HEK293 (cell line): ENCODE results near the gene LTBP1.

ENCODE experiments used
- CTCF ChIA-PET: fragments of 350-600 bp; formaldehyde crosslinking; extraction: SDS; loops from one replicate; lab custom pipeline; 2021; ENCODE audit warnings: antibody characterized with exemption; lab: Yijun Ruan, JAX
- POLR2A ChIA-PET: fragments of 300-600 bp; formaldehyde crosslinking; extraction: SDS; loops from one replicate; lab custom pipeline; 2020; ENCODE audit warnings: antibody characterized with exemption, inconsistent platforms; lab: Yijun Ruan, JAX
- H3K27ac ChIP-seq: fragments of 200-500 bp; sonication (Bioruptor generic); 2 replicates; pipeline ENCODE4 v1.5.1; 2014; ENCODE audit warnings: low read depth, low read length, control low read depth, inconsistent platforms; ENCODE audit errors: extremely low read depth
- H3K36me3 ChIP-seq, 2 experiments: fragments of 200-500 bp in 1 of 2; sonication (Bioruptor generic) in 1 of 2; 1 replicate in 1 of 2; 2 replicates in 1 of 2; pipeline ENCODE4 v1.5.1; 2014 to 2017; ENCODE audit warnings: inconsistent platforms in 2 of 2, low read length in 2 of 2; ENCODE audit not compliant: control insufficient read depth in 2 of 2, insufficient read depth in 1 of 2
- H3K4me1 ChIP-seq: fragments of 200-500 bp; sonication (Bioruptor generic); 2 replicates; pipeline ENCODE4 v1.5.1; 2014; ENCODE audit warnings: mild to moderate bottlenecking, low read length, inconsistent platforms; ENCODE audit not compliant: control insufficient read depth, insufficient read depth
- H3K4me3 ChIP-seq: 2 replicates; pipeline ENCODE4 v1.5.1; 2011; ENCODE audit warnings: low read depth, mild to moderate bottlenecking, control low read depth, low read length, moderate library complexity
- H3K9me3 ChIP-seq: fragments of 200-500 bp; sonication (Bioruptor generic); 2 replicates; pipeline ENCODE4 v1.5.1; 2014; ENCODE audit warnings: low read depth, low read length, inconsistent platforms; ENCODE audit not compliant: control insufficient read depth, insufficient read depth
- HOXC10 ChIP-seq: sonication (generic); formaldehyde crosslinking; IDR thresholded peaks from 2 replicates; pipeline ENCODE4 v1.8.1; 2023; ENCODE audit warnings: mild to moderate bottlenecking, missing genetic modification reagents
- KLF16 ChIP-seq: fragments of 450-650 bp; formaldehyde crosslinking; IDR thresholded peaks from 2 replicates; pipeline ENCODE4 v1.5.1; 2017; ENCODE audit warnings: missing biosample characterization, missing genetic modification characterization
- ZBTB1 ChIP-seq: fragments of 450-650 bp; formaldehyde crosslinking; IDR thresholded peaks from 2 replicates; pipeline ENCODE4 v1.5.1; 2016; ENCODE audit warnings: missing biosample characterization, missing genetic modification characterization
- ZBTB17 ChIP-seq: fragments of 450-650 bp; formaldehyde crosslinking; IDR thresholded peaks from 2 replicates; pipeline ENCODE4 v1.5.1; 2016; ENCODE audit warnings: missing biosample characterization, missing genetic modification characterization
- ZBTB8A ChIP-seq: fragments of 450-650 bp; formaldehyde crosslinking; IDR thresholded peaks from 2 replicates; pipeline ENCODE4 v1.5.1; 2016; ENCODE audit warnings: missing biosample characterization, missing genetic modification characterization
- ZNF146 ChIP-seq: fragments of 450-650 bp; formaldehyde crosslinking; IDR thresholded peaks from 2 replicates; pipeline ENCODE4 v1.5.1; 2016; ENCODE audit warnings: missing biosample characterization, missing genetic modification characterization
- ZNF155 ChIP-seq: fragments of 450-650 bp; formaldehyde crosslinking; IDR thresholded peaks from 2 replicates; pipeline ENCODE4 v1.5.1; 2016; ENCODE audit warnings: missing biosample characterization, missing genetic modification characterization
- ZNF157 ChIP-seq: fragments of 450-650 bp; formaldehyde crosslinking; IDR thresholded peaks from 2 replicates; pipeline ENCODE4 v1.5.1; 2016; ENCODE audit warnings: missing biosample characterization, missing genetic modification characterization
- ZNF202 ChIP-seq: fragments of 450-650 bp; formaldehyde crosslinking; IDR thresholded peaks from 2 replicates; pipeline ENCODE4 v1.5.1; 2016; ENCODE audit warnings: missing biosample characterization, missing genetic modification characterization, borderline replicate concordance
- ZNF211 ChIP-seq: fragments of 450-650 bp; formaldehyde crosslinking; IDR thresholded peaks from 2 replicates; pipeline ENCODE4 v1.5.1; 2016; ENCODE audit warnings: low read depth, missing biosample characterization, missing genetic modification characterization
- ZNF292 ChIP-seq: fragments of 450-650 bp; formaldehyde crosslinking; IDR thresholded peaks from 2 replicates; pipeline ENCODE4 v1.5.1; 2016; ENCODE audit warnings: low read depth, missing biosample characterization, missing genetic modification characterization, borderline replicate concordance
- ZNF585B ChIP-seq: fragments of 450-650 bp; formaldehyde crosslinking; IDR thresholded peaks from 2 replicates; pipeline ENCODE4 v1.5.1; 2016; ENCODE audit warnings: missing biosample characterization, missing genetic modification characterization
- ZNF624 ChIP-seq: fragments of 450-650 bp; formaldehyde crosslinking; IDR thresholded peaks from 2 replicates; pipeline ENCODE4 v1.5.1; 2017; ENCODE audit warnings: missing biosample characterization, missing genetic modification characterization
- ZNF654 ChIP-seq: fragments of 450-650 bp; formaldehyde crosslinking; IDR thresholded peaks from 2 replicates; pipeline ENCODE4 v1.5.1; 2016; ENCODE audit warnings: low read depth, missing biosample characterization, missing genetic modification characterization
- ZNF660 ChIP-seq: fragments of 450-650 bp; IDR thresholded peaks from 2 replicates; pipeline ENCODE4 v1.5.1; 2018; ENCODE audit warnings: missing biosample characterization, mild to moderate bottlenecking, missing genetic modification characterization
- TF ChIP-seq, protein P1 (sequence below): fragments of 450-650 bp; formaldehyde crosslinking; optimal IDR thresholded peaks from 2 replicates; pipeline ENCODE3; 2016; ENCODE audit warnings: missing biosample characterization, mild to moderate bottlenecking, missing genetic modification characterization
- TF ChIP-seq, protein P2 (sequence below): fragments of 450-650 bp; formaldehyde crosslinking; IDR thresholded peaks from 2 replicates; pipeline ENCODE4 v1.5.1; 2016; ENCODE audit warnings: missing biosample characterization, missing genetic modification characterization, borderline replicate concordance
- TF ChIP-seq, protein P3 (sequence below): fragments of 450-650 bp; formaldehyde crosslinking; IDR thresholded peaks from 2 replicates; pipeline ENCODE4 v1.5.1; 2017; ENCODE audit warnings: missing biosample characterization, mild to moderate bottlenecking, missing genetic modification characterization, moderate library complexity
- TF ChIP-seq, protein P4 (sequence below): fragments of 450-650 bp; formaldehyde crosslinking; IDR thresholded peaks from 2 replicates; pipeline ENCODE4 v1.5.1; 2016; ENCODE audit warnings: missing biosample characterization, missing genetic modification characterization

LTBP1 gene

DNA sequence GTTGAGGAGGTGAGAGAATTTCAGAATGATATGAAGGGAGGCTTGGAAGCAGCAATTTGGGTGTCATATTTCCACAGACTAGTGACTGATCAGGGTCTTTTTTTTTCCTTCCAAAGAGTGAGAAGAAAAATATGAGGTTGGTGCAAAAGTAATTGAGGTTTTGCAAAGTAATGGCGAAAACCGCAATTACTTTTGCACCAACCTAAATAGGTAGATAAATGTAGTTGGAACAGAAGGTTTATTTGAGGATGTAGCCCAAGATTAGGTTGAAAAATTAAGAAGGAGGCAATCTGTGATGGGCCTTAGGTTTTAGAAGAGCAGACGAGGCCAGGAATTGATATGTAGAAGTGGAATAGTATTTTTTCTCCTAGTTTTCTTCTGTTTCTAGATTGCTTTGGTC is 7.8 kb upstream of the LTBP1 start (continued):
- TF ChIP-seq ZNF585B: no peak
- TF ChIP-seq, protein P1, sequence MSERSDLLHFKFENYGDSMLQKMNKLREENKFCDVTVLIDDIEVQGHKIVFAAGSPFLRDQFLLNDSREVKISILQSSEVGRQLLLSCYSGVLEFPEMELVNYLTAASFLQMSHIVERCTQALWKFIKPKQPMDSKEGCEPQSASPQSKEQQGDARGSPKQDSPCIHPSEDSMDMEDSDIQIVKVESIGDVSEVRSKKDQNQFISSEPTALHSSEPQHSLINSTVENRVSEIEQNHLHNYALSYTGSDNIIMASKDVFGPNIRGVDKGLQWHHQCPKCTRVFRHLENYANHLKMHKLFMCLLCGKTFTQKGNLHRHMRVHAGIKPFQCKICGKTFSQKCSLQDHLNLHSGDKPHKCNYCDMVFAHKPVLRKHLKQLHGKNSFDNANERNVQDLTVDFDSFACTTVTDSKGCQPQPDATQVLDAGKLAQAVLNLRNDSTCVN (tag by site-specific recombination): no peak
- TF ChIP-seq ZNF624 (tag by site-specific recombination): no peak
- TF ChIP-seq, all 188 proteins: peak for 0

DNA sequence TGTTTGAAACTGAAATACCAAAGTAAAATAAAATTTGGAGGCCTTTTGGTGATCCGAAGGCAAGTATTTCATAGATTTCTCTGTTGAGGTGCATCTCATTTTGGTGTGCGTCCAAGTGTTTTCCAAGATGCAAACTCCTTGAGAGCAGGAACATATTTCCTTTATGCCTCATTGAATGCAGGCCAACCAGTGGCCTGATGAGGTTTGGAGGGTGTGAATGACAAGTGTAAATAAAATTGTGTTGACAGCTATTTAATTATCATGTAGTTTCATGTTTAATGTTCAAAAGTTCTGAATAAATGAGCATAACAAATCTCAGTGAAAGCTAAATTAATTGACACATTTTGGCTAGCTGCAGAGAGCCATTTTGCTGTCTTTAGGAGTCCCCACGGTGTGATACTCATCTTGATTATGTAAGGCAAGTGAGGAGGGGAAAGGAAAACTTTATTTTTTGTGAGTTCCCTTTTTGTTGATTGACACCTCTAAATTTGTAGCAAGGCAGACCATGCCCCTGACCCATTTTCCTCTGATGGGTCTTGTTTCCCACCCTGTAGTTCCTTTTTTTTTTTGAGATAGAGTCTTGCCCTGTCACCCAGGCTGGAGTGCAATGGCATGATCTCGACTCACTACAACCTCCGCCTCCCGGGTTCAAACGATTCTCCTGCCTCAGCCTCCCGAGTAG is 6.3 kb upstream of the LTBP1 start:
- Histone ChIP-seq H3K4me1 (peaks cover 13% of the 10 kb centered on the region), H3K4me3 (no peak overlapping the region), H3K27ac (no peak overlapping the region), H3K9me3 (no peaks in the 10 kb centered on the region), H3K36me3 (no peaks in the 10 kb centered on the region)
- ChIA-PET POLR2A (no interaction called here), CTCF (interaction anchor here (0.7 to 1.0 kb wide), 2 partner anchors 22 to 501 kb away, joined by 3 read pairs; no protein-coding TSS in a partner anchor)
- TF ChIP-seq ZNF157: no peak
- no peak for TF ChIP-seq ZNF146 (tag by site-specific recombination)
- TF ChIP-seq, protein P2, sequence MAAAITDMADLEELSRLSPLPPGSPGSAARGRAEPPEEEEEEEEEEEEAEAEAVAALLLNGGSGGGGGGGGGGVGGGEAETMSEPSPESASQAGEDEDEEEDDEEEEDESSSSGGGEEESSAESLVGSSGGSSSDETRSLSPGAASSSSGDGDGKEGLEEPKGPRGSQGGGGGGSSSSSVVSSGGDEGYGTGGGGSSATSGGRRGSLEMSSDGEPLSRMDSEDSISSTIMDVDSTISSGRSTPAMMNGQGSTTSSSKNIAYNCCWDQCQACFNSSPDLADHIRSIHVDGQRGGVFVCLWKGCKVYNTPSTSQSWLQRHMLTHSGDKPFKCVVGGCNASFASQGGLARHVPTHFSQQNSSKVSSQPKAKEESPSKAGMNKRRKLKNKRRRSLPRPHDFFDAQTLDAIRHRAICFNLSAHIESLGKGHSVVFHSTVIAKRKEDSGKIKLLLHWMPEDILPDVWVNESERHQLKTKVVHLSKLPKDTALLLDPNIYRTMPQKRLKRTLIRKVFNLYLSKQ (tag by site-specific recombination): no peak
- no peak for TF ChIP-seq ZNF202 (tag by site-specific recombination)
- TF ChIP-seq ZNF292 (tag by site-specific recombination): no peak
- TF ChIP-seq ZNF211: no peak
- no peak for TF ChIP-seq ZBTB17
- no peak for TF ChIP-seq KLF16 (tag by site-specific recombination)
- TF ChIP-seq, protein P3, sequence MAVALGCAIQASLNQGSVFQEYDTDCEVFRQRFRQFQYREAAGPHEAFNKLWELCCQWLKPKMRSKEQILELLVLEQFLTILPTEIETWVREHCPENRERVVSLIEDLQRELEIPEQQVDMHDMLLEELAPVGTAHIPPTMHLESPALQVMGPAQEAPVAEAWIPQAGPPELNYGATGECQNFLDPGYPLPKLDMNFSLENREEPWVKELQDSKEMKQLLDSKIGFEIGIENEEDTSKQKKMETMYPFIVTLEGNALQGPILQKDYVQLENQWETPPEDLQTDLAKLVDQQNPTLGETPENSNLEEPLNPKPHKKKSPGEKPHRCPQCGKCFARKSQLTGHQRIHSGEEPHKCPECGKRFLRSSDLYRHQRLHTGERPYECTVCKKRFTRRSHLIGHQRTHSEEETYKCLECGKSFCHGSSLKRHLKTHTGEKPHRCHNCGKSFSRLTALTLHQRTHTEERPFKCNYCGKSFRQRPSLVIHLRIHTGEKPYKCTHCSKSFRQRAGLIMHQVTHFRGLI (tag by site-specific recombination): no peak
- TF ChIP-seq ZBTB8A (tag by site-specific recombination): no peak
- TF ChIP-seq, protein P4, sequence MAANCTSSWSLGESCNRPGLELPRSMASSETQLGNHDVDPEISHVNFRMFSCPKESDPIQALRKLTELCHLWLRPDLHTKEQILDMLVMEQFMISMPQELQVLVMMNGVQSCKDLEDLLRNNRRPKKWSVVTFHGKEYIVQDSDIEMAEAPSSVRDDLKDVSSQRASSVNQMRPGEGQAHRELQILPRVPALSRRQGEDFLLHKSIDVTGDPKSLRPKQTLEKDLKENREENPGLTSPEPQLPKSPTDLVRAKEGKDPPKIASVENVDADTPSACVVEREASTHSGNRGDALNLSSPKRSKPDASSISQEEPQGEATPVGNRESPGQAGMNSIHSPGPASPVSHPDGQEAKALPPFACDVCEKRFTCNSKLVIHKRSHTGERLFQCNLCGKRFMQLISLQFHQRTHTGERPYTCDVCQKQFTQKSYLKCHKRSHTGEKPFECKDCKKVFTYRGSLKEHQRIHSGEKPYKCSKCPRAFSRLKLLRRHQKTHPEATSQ (tag by site-specific recombination): no peak
- no peak for TF ChIP-seq ZNF155 (tag by site-specific recombination)
- TF ChIP-seq ZNF654 (tag by site-specific recombination): no peak
- no peak for TF ChIP-seq ZBTB1 (tag by site-specific recombination)
- TF ChIP-seq HOXC10 (CRISPR knock-in tag): no peak
- TF ChIP-seq ZNF660 (tag by site-specific recombination): no peak
